SKM-1 treated with dmso at 0.1 percent for 144 hours (cell line): Measurements from ENCODE around the gene CDHR3.
"Not testable (repeated sequence)": the region's sequence is repeated elsewhere in the genome, so short reads cannot be mapped to it uniquely, and the experiment has no call there.

Experiments
- DNase-seq: peaks from one replicate; lab custom pipeline; 2025; ENCODE audit not compliant: unreplicated experiment; lab: John Stamatoyannopoulos, UW

Gene CDHR3

GRCh38 chr7:105963038-105963667 lies at the start of gene CDHR3:
Gene CDHR3 (plus strand): TSS chr7:105963264. CDS start chr7:105963319, 55 bp downstream.
- DNase-seq = no peak

GRCh38 chr7:105913947-105914346 lies 49.1 kb upstream of the CDHR3 start:
- DNase-seq = no peak

GRCh38 chr7:105916603-105917002 lies 46.5 kb upstream of the CDHR3 start:
- DNase-seq = no peak

GRCh38 chr7:105917659-105918058 lies 45.4 kb upstream of the CDHR3 start:
- DNase-seq = no peak

GRCh38 chr7:105920766-105921165 lies 42.3 kb upstream of the CDHR3 start:
- no peak for DNase-seq

GRCh38 chr7:105924945-105925344 lies 38.1 kb upstream of the CDHR3 start:
- no peak for DNase-seq

- no peak for DNase-seq
These were observed 36.9 kb upstream of the CDHR3 start for GRCh38 chr7:105926131-105926530.

- no peak for DNase-seq
These were observed 31.9 kb upstream of the CDHR3 start for GRCh38 chr7:105931179-105931578.

- DNase-seq = no peak
These were observed 30.1 kb upstream of the CDHR3 start for GRCh38 chr7:105932835-105933477.

GRCh38 chr7:105934572-105935185 lies 28.4 kb upstream of the CDHR3 start:
- no peak for DNase-seq

- DNase-seq = no peak
These were observed 27.8 kb upstream of the CDHR3 start for GRCh38 chr7:105935250-105935649.

- DNase-seq = no peak
These were observed 25.7 kb upstream of the CDHR3 start for GRCh38 chr7:105937411-105937810.

- DNase-seq = no peak
These were observed 23.0 kb upstream of the CDHR3 start for GRCh38 chr7:105940109-105940508.

- DNase-seq = no peak
These were observed 21.5 kb upstream of the CDHR3 start for GRCh38 chr7:105941596-105941995.

GRCh38 chr7:105943486-105943885 lies 19.6 kb upstream of the CDHR3 start:
- DNase-seq = no peak

- no peak for DNase-seq
These were observed 17.2 kb upstream of the CDHR3 start for GRCh38 chr7:105945848-105946247.

- DNase-seq = no peak
These were observed 11.5 kb upstream of the CDHR3 start for GRCh38 chr7:105951597-105951996.

GRCh38 chr7:105952917-105953595 lies 10.0 kb upstream of the CDHR3 start:
- DNase-seq = no peak

GRCh38 chr7:105954711-105955110 lies 8.4 kb upstream of the CDHR3 start:
- no peak for DNase-seq

GRCh38 chr7:105955651-105956466 lies 7.2 kb upstream of the CDHR3 start:
- not testable (repeated sequence) for DNase-seq

- no peak for DNase-seq
These were observed 5.1 kb upstream of the CDHR3 start for GRCh38 chr7:105958012-105958411.
